ENCODE measurements around the gene P2RX1. TPM values are rescaled to one million over a fixed set of nuclear protein-coding genes. Genes with fewer than 3 reads are reported as not detected.

P2RX1 gene
- total RNA-seq, 1 experiment from 2014 or later = not detected

DNA sequence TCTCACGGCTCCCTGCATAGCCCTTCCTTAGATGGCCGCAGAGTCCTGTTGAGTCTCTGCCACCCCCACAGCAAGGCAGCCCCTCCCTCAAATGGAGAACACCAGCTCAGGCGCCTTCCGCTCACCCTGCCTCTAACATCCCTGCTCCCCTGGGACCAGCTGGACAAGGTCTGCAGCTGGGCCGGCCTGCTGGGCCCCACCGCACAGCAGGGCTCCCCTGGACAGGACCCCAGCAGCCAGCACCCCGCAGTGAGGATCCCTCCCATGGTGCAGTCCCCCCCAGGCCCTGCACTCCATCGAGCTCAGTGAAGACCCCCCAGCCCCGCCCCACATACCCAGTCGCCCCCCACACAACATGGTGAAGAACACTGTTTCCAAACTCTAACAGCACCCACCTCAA lies 37.8 kb upstream of the P2RX1 start:
- DNase-seq = no peak
- Histone ChIP-seq H4K8ac (replicated peaks; ENCODE audit: insufficient read length, low read depth, low read length) (no peak overlapping the region), H3K4me2 (ENCODE audit: insufficient read depth, insufficient read length, low read length) (no peak overlapping the region), H3K56ac (ENCODE audit: insufficient read length, low read depth, low read length) (no peak overlapping the region), H3K23ac (ENCODE audit: insufficient read length, low read depth, low read length) (no peak overlapping the region), H3K9ac (ENCODE audit: extremely low read depth, insufficient read length, low read length) (no peak overlapping the region), H3K9me3 (ENCODE audit: control insufficient read depth, low read depth, low read length) (no peaks in the 10 kb centered on the region), H3K27ac (ENCODE audit: insufficient read length, low read depth, low read length) (no peak overlapping the region), H4K5ac (ENCODE audit: insufficient read length, low read depth, low read length) (no peak overlapping the region), H3K4me1 (ENCODE audit: insufficient read depth, low read length) (no peaks in the 10 kb centered on the region; the same call in 1 of the 2 replicates), H2BK5ac (ENCODE audit: insufficient read length, low read length) (no peak overlapping the region), H2BK15ac (ENCODE audit: low read depth, low read length) (no peak overlapping the region), H3T11ph (ENCODE audit: low read length) (no peak overlapping the region), H3K18ac (ENCODE audit: insufficient read length, low read depth, low read length) (no peak overlapping the region), H3K79me1 (ENCODE audit: insufficient read depth, low read depth, low read length, poor library complexity, severe bottlenecking) (no peaks in the 10 kb centered on the region), H2BK120ac (ENCODE audit: low read depth, low read length, poor library complexity, severe bottlenecking) (no peak overlapping the region), H2AFZ (ENCODE audit: low read length) (no peak overlapping the region), H2BK12ac (ENCODE audit: insufficient read length, low read depth, low read length) (no peak overlapping the region), H3K79me2 (ENCODE audit: insufficient read depth, low read length) (no peaks in the 10 kb centered on the region), H2AK5ac (ENCODE audit: insufficient read length, low read length) (no peak overlapping the region), H3K23me2 (ENCODE audit: insufficient read length, low read depth, low read length, poor library complexity, severe bottlenecking) (no peaks in the 10 kb centered on the region), H2BK20ac (ENCODE audit: low read depth, low read length, poor library complexity, severe bottlenecking) (no peak overlapping the region), H3K4ac (ENCODE audit: low read depth, low read length) (no peak overlapping the region), H3K14ac (ENCODE audit: insufficient read depth, low read length) (no peak overlapping the region), H4K91ac (ENCODE audit: insufficient read length, low read depth, low read length) (no peak overlapping the region), H4K20me1 (ENCODE audit: control insufficient read depth, insufficient read depth, insufficient read length) (no peaks in the 10 kb centered on the region), H3K27me3 (ENCODE audit: insufficient read depth, low read length) (no peaks in the 10 kb centered on the region)
- no CpG with 5 or more reads among the region's 10 CpGs for whole genome bisulfite sequencing (ENCODE audit: extremely low coverage, insufficient read length, low lambda C conversion rate)
- Mint-ChIP-seq H3K4me1 (peaks cover 18 to 31% of the 10 kb centered on the region in 2 experiments), H3K9me3 (no peaks in the 10 kb centered on the region), H3K27me3 (ENCODE audit: low read depth) (no peaks in the 10 kb centered on the region; the same call in 1 of the 2 replicates), H3K4me3 (no peak overlapping the region), H3K27ac (no peak overlapping the region), H3K36me3 (ENCODE audit: insufficient read depth in 1 of 3, low read depth in 3 of 3) (no peaks in the 10 kb centered on the region)
- TF ChIP-seq, protein P1, sequence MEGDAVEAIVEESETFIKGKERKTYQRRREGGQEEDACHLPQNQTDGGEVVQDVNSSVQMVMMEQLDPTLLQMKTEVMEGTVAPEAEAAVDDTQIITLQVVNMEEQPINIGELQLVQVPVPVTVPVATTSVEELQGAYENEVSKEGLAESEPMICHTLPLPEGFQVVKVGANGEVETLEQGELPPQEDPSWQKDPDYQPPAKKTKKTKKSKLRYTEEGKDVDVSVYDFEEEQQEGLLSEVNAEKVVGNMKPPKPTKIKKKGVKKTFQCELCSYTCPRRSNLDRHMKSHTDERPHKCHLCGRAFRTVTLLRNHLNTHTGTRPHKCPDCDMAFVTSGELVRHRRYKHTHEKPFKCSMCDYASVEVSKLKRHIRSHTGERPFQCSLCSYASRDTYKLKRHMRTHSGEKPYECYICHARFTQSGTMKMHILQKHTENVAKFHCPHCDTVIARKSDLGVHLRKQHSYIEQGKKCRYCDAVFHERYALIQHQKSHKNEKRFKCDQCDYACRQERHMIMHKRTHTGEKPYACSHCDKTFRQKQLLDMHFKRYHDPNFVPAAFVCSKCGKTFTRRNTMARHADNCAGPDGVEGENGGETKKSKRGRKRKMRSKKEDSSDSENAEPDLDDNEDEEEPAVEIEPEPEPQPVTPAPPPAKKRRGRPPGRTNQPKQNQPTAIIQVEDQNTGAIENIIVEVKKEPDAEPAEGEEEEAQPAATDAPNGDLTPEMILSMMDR (conservative IDR thresholded peaks at IDR 0.05) = no peak
